K562 (cell line): ENCODE measurements around the gene PBX4. TPM values are rescaled to one million over a fixed set of nuclear protein-coding genes. Genes with fewer than 3 reads are reported as not detected.

ENCODE experiments used
- ATAC-seq: fragments of 200-7000 bp; cut with Tn5 transposase; 3 replicates; pipeline ENCODE4 v1.9.1; 2020; ENCODE audit warnings: moderate library complexity
- BruUV-seq: library from RNA; stranded (reverse); fragments of 400-500 nt; replicated peaks from 2 replicates; lab custom pipeline; 2021; lab: Mats Ljungman, UMichigan
- CTCF ChIA-PET: fragments of 300-600 bp; formaldehyde crosslinking; extraction: SDS; loops from one replicate; lab custom pipeline; 2021; ENCODE audit warnings: low intra/inter-chr PET ratio; lab: Yijun Ruan, JAX
- POLR2A ChIA-PET: fragments of 300-600, 350-650 bp; sonication (Branson Sonifier 250); formaldehyde crosslinking; extraction: SDS; loops from one replicate; lab custom pipeline; 2021; ENCODE audit warnings: antibody characterized with exemption, inconsistent platforms; lab: Yijun Ruan, JAX
- DNase-seq, 4 experiments: peaks; one replicate each; pipeline versions ENCODE4 v3.0.0 to v3.0.0-alpha.2; 2011 to 2018; ENCODE audit warnings: low spot score in 3 of 4, mixed read lengths in 3 of 4; ENCODE audit errors: extremely low read depth in 1 of 4
- FAIRE-seq: peaks from 2 replicates; lab custom pipeline; 2011; peaks lifted over from hg19 to GRCh38; lab: Jason Lieb, UNC
- H2AFZ ChIP-seq: 2 replicates; pipeline ENCODE4 v1.6.0; 2011; ENCODE audit warnings: low read depth, low read length, control low read depth, inconsistent platforms
- H3K27ac ChIP-seq: fragments of 200-600 bp; 3 replicates; pipeline ENCODE4 v1.8.0; 2011; ENCODE audit warnings: low read depth, mild to moderate bottlenecking, control low read depth, inconsistent platforms, low read length, moderate library complexity, mixed read lengths; ENCODE audit errors: extremely low read depth
- H3K27me3 ChIP-seq, 2 experiments: fragments of 300-600 bp in 1 of 2; 2 replicates in 1 of 2; 3 replicates in 1 of 2; pipeline versions ENCODE4 v1.6.0 to v1.8.0; 2011; ENCODE audit warnings: inconsistent platforms in 2 of 2, low read length in 2 of 2, mild to moderate bottlenecking in 1 of 2, mixed read lengths in 1 of 2, moderate library complexity in 1 of 2; ENCODE audit not compliant: control insufficient read depth in 2 of 2, insufficient read depth in 2 of 2
- H3K36me3 ChIP-seq: fragments of 300-600 bp; 3 replicates; pipeline ENCODE4 v1.8.0; 2011; ENCODE audit warnings: mild to moderate bottlenecking, low read length, inconsistent platforms; ENCODE audit not compliant: control insufficient read depth, insufficient read depth
- H3K4me1 ChIP-seq, 2 experiments: fragments of 200-600 bp in 1 of 2; replicated peaks in 1 of 2; 2 replicates in 1 of 2; 3 replicates in 1 of 2; pipeline versions ENCODE4 v1.5.1 to v1.8.0; 2011; ENCODE audit warnings: inconsistent platforms in 2 of 2, low read length in 2 of 2, mild to moderate bottlenecking in 1 of 2, mixed read lengths in 1 of 2, moderate library complexity in 1 of 2; ENCODE audit not compliant: control insufficient read depth in 2 of 2, insufficient read depth in 2 of 2
- H3K4me2 ChIP-seq: 2 replicates; pipeline ENCODE4 v1.6.1; 2011; ENCODE audit warnings: low read length, control low read depth, inconsistent platforms, mixed read lengths; ENCODE audit not compliant: insufficient read depth
- H3K4me3 ChIP-seq: fragments of 200-600 bp; sonication (generic), shearing (Covaris generic); 2 replicates; pipeline ENCODE4 v1.5.1; 2016; ENCODE audit warnings: control low read depth, inconsistent platforms
- H3K79me2 ChIP-seq: fragments of 200-600 bp; 3 replicates; pipeline ENCODE4 v1.8.0; 2011; ENCODE audit warnings: low read length, inconsistent platforms; ENCODE audit not compliant: control insufficient read depth, insufficient read depth
- H3K9ac ChIP-seq, 2 experiments: 2 replicates each; pipeline versions ENCODE4 v1.6.0 to v1.6.1; 2011; ENCODE audit warnings: low read depth in 2 of 2, low read length in 2 of 2, control low read depth in 1 of 2, inconsistent platforms in 1 of 2, mild to moderate bottlenecking in 1 of 2, mixed read lengths in 1 of 2; ENCODE audit not compliant: insufficient read depth in 1 of 2
- H3K9me1 ChIP-seq: one replicate; pipeline ENCODE4 v1.6.0; 2011; ENCODE audit warnings: inconsistent platforms, mild to moderate bottlenecking, low read length, moderate library complexity; ENCODE audit not compliant: control insufficient read depth, insufficient read depth
- H3K9me3 ChIP-seq: replicated peaks from 2 replicates; pipeline ENCODE4 v1.5.1; 2011; ENCODE audit warnings: low read depth, low read length, inconsistent platforms; ENCODE audit not compliant: control insufficient read depth, insufficient read depth
- H4K20me1 ChIP-seq: replicated peaks from 2 replicates; pipeline ENCODE4 v1.6.1; 2011; ENCODE audit warnings: low read length, inconsistent platforms, mixed read lengths; ENCODE audit not compliant: control insufficient read depth, insufficient read depth
- ATF7 ChIP-seq: fragments of 450-650 bp; IDR thresholded peaks from 2 replicates; pipeline ENCODE4 v1.7.1; 2014; ENCODE audit warnings: mild to moderate bottlenecking, moderate library complexity
- ESRRA ChIP-seq: fragments of 450-650 bp; IDR thresholded peaks from 2 replicates; pipeline ENCODE4 v1.6.1; 2014; ENCODE audit warnings: low read depth, mild to moderate bottlenecking, moderate library complexity, borderline replicate concordance
- FOSL1 ChIP-seq: fragments of 200-800 bp; sonication (Bioruptor generic); conservative IDR thresholded peaks from 2 replicates; pipeline ENCODE4 v1.6.1; 2016; ENCODE audit warnings: missing genetic modification characterization, missing compliant biosample characterization
- HDGF ChIP-seq: fragments of 450-650 bp; IDR thresholded peaks from 2 replicates; pipeline ENCODE4 v1.6.1; 2016
- MCM2 ChIP-seq: fragments of 450-650 bp; IDR thresholded peaks from 2 replicates; pipeline ENCODE4 v1.6.1; 2017; ENCODE audit warnings: low read depth, mild to moderate bottlenecking
- SRSF1 ChIP-seq: fragments of 200-400 bp; formaldehyde crosslinking; IDR thresholded peaks from 2 replicates; pipeline ENCODE4 v1.6.1; 2017; ENCODE audit warnings: mild to moderate bottlenecking, low read depth, low read length, moderate library complexity
- STAT5A ChIP-seq: IDR thresholded peaks from 2 replicates; pipeline ENCODE4 v1.6.1; 2012; ENCODE audit warnings: low read length, inconsistent platforms, borderline replicate concordance
- TCF15 ChIP-seq: fragments of 250-450 bp; sonication (Bioruptor Pico); IDR thresholded peaks from 2 replicates; pipeline ENCODE4 v1.8.0; 2022; ENCODE audit warnings: moderate library complexity, mild to moderate bottlenecking, inconsistent platforms
- ZNF561 ChIP-seq: fragments of 450-650 bp; formaldehyde crosslinking; conservative IDR thresholded peaks from 2 replicates; pipeline ENCODE4 v1.4.0; 2020; ENCODE audit warnings: mild to moderate bottlenecking, moderate library complexity
- ZNF584 ChIP-seq: fragments of 200-800 bp; sonication (Bioruptor generic); IDR thresholded peaks from 2 replicates; pipeline ENCODE4 v1.6.1; 2016; ENCODE audit warnings: low read depth, mild to moderate bottlenecking, missing genetic modification characterization, missing compliant biosample characterization
- WGBS: fragments of 100-300 bp; shearing (Covaris generic); methylation state at CpG from one replicate; pipeline ENCODE4 v1.1.6; 2016; ENCODE audit warnings: low coverage, mixed read lengths; ENCODE audit not compliant: insufficient coverage; ENCODE audit errors: missing lambda C conversion rate; 5-methylcytosine and 5-hydroxymethylcytosine counted together
- in situ Hi-C: fragments of 300-500 bp; cut with MboI; formaldehyde crosslinking; loops from 4 replicates; pipeline ENCODE4 v1.15.0; 2018; ENCODE audit warnings: inconsistent platforms, mixed read lengths
- intact Hi-C: fragments of 100-400 bp; cut with micrococcal nuclease; formaldehyde crosslinking; loops from 2 replicates; pipeline ENCODE4 v1.14.2; 2022
- polyA plus RNA-seq, 8 experiments: library from polyadenylated mRNA; depleted of rRNA in 4 of 8; stranded (reverse) in 5 of 8; unstranded in 3 of 8; fragments of >200 nt; fragmentation: Nextera tagmentation in 2 of 8; fragmentation: Illumina TruSeq in 1 of 8; extraction: Ambion mirVana in 2 of 8; extraction: Trizol in 1 of 8; gene quantifications; 2 replicates each; pipeline versions ENCODE4 v1.2.1 to v1.2.3, GENCODE V29; 2011 to 2014; ENCODE audit warnings: inconsistent platforms in 1 of 8, missing spikeins in 1 of 8
- total RNA-seq, 7 experiments: library from RNA; depleted of rRNA in 6 of 7; stranded (reverse); fragments of >200 nt in 6 of 7; fragmentation: Illumina TruSeq in 2 of 7; extraction: Trizol in 2 of 7; gene quantifications; 2 replicates each; pipeline versions ENCODE4 v1.2.1 to v1.2.3, GENCODE V29; 2011 to 2021; ENCODE audit warnings: low replicate concordance in 1 of 7
- TF ChIP-seq, protein P1 (sequence below): sonication (generic); formaldehyde crosslinking; IDR thresholded peaks from 2 replicates; pipeline ENCODE4 v1.8.0; 2022; ENCODE audit warnings: mild to moderate bottlenecking, missing genetic modification reagents
- TF ChIP-seq, protein P2 (sequence below): fragments of 250-450 bp; sonication (Bioruptor Pico); IDR thresholded peaks from 2 replicates; pipeline ENCODE4 v1.8.0; 2021; ENCODE audit warnings: mild to moderate bottlenecking, moderate library complexity

PBX4 gene
- total and polyA plus RNA-seq, 9 of the 15 experiments (the other 6 are each of a cell fraction or from before 2014, with no cell fraction given), result 0.11 to 3.8 (median 1.6) TPM; not detected in 1

DNA sequence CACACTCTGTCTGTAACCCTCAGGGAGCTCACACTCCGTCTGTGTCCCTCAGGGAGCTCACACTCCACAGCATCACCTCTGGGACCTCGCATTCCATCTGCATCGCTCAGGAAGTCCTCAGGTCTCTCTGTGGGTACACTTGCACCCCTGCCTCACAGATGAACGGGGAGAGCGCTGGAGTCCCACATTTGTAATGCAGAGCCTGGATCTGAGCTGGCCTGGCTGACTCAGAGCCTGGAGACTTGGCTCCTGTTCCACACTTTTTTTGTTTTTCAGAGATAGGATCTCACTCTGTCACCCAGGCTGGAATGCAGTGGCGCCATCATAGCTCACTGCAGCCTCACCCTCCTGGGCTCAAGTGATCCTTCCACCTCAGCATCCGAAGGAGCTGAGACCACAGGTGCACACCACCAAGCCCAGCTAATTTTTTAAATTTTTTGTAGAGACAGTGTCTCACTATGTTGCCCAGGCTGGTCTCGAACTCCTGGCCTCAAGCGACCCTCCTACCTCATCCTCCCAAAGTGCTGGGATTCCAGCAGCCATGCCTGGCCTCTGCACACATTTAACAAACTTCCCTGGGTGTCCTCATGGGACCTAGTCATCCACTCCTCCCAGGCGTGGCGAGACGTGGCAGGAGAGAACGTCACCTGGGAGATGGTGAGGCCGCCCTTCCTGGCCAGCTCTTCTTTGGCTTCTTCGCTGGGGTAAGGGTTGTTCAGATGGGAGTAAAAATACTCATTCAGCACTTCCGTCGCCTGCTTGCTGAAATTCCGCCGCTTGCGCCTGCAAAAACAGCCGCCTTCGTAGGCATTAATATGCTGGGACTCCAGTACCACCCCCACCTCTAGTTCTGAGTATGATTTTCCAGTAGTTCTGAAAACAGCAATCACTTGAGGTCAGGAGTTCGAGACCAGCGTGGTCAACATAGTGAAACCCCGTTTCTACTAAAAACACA, 49.4 kb downstream of the PBX4 start:
- no peaks in the 10 kb centered on the region for H4K20me1 ChIP-seq
- H3K9ac ChIP-seq, result no peak overlapping the region
- peaks cover 0 to 3% of the 10 kb centered on the region in 2 experiments; a peak in 2 of 5 replicates for H3K4me1 ChIP-seq
- no peak overlapping the region for H3K27ac ChIP-seq
- no peaks in the 10 kb centered on the region for H3K36me3 ChIP-seq
- WGBS, result 49% methylated on average over 24 of the region's 25 CpGs
- in situ Hi-C loops, result no loop called here
- no peak for FAIRE-seq
- H3K4me3 ChIP-seq, result no peak overlapping the region
- H3K9me3 ChIP-seq, result no peaks in the 10 kb centered on the region
- no peaks in the 10 kb centered on the region for H3K27me3 ChIP-seq
- H2AFZ ChIP-seq, result no peak overlapping the region
- H3K9me1 ChIP-seq, result no peaks in the 10 kb centered on the region
- no peak for DNase-seq
- no peaks in the 10 kb centered on the region for H3K79me2 ChIP-seq
- TF ChIP-seq FOSL1 (tag) (0 out of 2 replicates have a peak, but pooled peaks have one; percentile 15), ESRRA (no peak)
- no peak overlapping the region for H3K4me2 ChIP-seq
- intact Hi-C loops, result loop anchor here (10.0 kb wide), 1 partner anchor 176 kb away; no protein-coding TSS in a partner anchor
- ATAC-seq, result no peak
- ChIA-PET CTCF (no interaction called here), POLR2A (no interaction called here)
- no TSS peak for BruUV-seq

GRCh38 chr19:19567391-19567790, 51.1 kb downstream of the PBX4 start:
- intact Hi-C loops (loop anchor here (10.0 kb wide), 1 partner anchor 177 kb away; no protein-coding TSS in a partner anchor), in situ Hi-C loops (no loop called here)
- Histone ChIP-seq H3K27me3 (no peaks in the 10 kb centered on the region; a peak in 1 of 5 replicates), H3K4me2 (no peak overlapping the region), H3K9me1 (no peaks in the 10 kb centered on the region), H3K79me2 (no peaks in the 10 kb centered on the region), H3K9ac (no peak overlapping the region; a peak in 1 of 4 replicates), H3K27ac (no peak overlapping the region)
- no peak for DNase-seq
- CTCF ChIA-PET, result no interaction called here
- TF ChIP-seq MCM2 (no peak), ZNF561 (no peak), ZNF584 (CRISPR knock-in tag) (no peak), SRSF1 (no peak), ATF7 (no peak), TCF15 (CRISPR knock-in tag) (no peak), HDGF (no peak), STAT5A (no peak)
- TF ChIP-seq, protein P1, sequence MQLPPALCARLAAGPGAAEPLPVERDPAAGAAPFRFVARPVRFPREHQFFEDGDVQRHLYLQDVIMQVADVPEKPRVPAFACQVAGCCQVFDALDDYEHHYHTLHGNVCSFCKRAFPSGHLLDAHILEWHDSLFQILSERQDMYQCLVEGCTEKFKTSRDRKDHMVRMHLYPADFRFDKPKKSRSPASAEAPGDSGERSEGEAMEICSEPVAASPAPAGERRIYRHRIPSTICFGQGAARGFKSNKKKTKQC (CRISPR knock-in tag), result no peak
- TF ChIP-seq, protein P2, sequence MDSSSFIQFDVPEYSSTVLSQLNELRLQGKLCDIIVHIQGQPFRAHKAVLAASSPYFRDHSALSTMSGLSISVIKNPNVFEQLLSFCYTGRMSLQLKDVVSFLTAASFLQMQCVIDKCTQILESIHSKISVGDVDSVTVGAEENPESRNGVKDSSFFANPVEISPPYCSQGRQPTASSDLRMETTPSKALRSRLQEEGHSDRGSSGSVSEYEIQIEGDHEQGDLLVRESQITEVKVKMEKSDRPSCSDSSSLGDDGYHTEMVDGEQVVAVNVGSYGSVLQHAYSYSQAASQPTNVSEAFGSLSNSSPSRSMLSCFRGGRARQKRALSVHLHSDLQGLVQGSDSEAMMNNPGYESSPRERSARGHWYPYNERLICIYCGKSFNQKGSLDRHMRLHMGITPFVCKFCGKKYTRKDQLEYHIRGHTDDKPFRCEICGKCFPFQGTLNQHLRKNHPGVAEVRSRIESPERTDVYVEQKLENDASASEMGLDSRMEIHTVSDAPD, result no peak
- TF ChIP-seq, all 486 proteins: peak for 0
- 7% methylated on average over 3 of the region's 3 CpGs for WGBS
- H3K4me1 ChIP-seq, result peaks cover 0 to 16% of the 10 kb centered on the region in 2 experiments; a peak in 2 of 5 replicates
- no peak for ATAC-seq
- no peaks in the 10 kb centered on the region for H3K36me3 ChIP-seq
- no peaks in the 10 kb centered on the region for H3K9me3 ChIP-seq
- 0 out of 2 replicates have a peak, but pooled peaks cover 5% of the 10 kb centered on the region for H4K20me1 ChIP-seq
- H2AFZ ChIP-seq, result no peak overlapping the region
- no peak overlapping the region for H3K4me3 ChIP-seq
- POLR2A ChIA-PET, result no interaction called here
- no TSS peak for BruUV-seq
- FAIRE-seq, result no peak
